ENCODE results near the gene TMEM9. TPM values are rescaled to one million over a fixed set of nuclear protein-coding genes. Genes with fewer than 3 reads are reported as not detected.

Gene TMEM9
- total RNA-seq, 2 experiments from 2014 or later: 15.7 to 27.2 TPM

GRCh38 chr1:201137579-201138310 lies 16.5 kb downstream of the TMEM9 start:
- intact Hi-C loops (cut with DNase I, micrococcal nuclease): no loop called here
- Mint-ChIP-seq H3K27me3 (no peaks in the 10 kb centered on the region), H3K27ac (no peak overlapping the region), H3K36me3 (ENCODE audit: low read depth) (peaks cover 13% of the 10 kb centered on the region), H3K4me1 (no peaks in the 10 kb centered on the region), H3K9me3 (ENCODE audit: low read depth) (no peaks in the 10 kb centered on the region), H3K4me3 (no peak overlapping the region)
- DNase-seq (no peak), ATAC-seq (no peak)
- CTCF ChIA-PET: interaction anchor here (0.6 to 1.5 kb wide), 5 partner anchors 11 to 318 kb away, joined by 3 to 5 read pairs (median 3); partner anchors contain the start of gene ASCL5
- POLR2A ChIA-PET: interaction anchor here (1.5 kb wide), 1 partner anchor 33 kb away, joined by 3 read pairs; no protein-coding TSS in a partner anchor

DNA sequence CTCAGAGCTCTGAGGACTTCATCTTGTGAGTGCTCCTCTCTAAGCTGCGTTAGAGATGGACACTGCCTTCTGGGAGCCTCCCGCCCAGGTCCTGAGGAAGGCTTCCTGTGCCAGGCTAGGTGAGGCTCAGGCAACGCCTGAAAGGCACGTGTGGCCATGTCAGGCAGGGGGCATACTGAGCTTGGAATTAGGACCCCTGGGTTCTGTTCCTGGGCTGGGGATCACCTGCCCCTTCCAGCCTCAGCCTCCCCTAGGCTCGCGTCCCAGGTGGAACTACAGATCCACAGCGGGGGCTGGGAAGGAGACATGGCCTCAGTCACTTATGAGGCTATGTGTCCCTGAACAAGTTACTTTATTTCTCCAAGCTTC lies 17.3 kb downstream of the TMEM9 start:
- Mint-ChIP-seq H3K27me3 (no peaks in the 10 kb centered on the region), H3K36me3 (ENCODE audit: low read depth) (peaks cover 14% of the 10 kb centered on the region), H3K4me1 (no peaks in the 10 kb centered on the region), H3K4me3 (no peak overlapping the region), H3K27ac (no peak overlapping the region), H3K9me3 (ENCODE audit: low read depth) (no peaks in the 10 kb centered on the region)
- POLR2A ChIA-PET: interaction anchor here (0.6 to 1.5 kb wide), 2 partner anchors 23 to 34 kb away, joined by 3 to 4 read pairs; no protein-coding TSS in a partner anchor
- CTCF ChIA-PET: interaction anchor here (0.7 to 1.5 kb wide), 6 partner anchors 8 to 578 kb away, joined by 3 to 6 read pairs (median 4); partner anchors contain the start of gene ASCL5
- intact Hi-C loops (cut with DNase I, micrococcal nuclease): no loop called here
- no peak for ATAC-seq
- no peak for DNase-seq

DNA sequence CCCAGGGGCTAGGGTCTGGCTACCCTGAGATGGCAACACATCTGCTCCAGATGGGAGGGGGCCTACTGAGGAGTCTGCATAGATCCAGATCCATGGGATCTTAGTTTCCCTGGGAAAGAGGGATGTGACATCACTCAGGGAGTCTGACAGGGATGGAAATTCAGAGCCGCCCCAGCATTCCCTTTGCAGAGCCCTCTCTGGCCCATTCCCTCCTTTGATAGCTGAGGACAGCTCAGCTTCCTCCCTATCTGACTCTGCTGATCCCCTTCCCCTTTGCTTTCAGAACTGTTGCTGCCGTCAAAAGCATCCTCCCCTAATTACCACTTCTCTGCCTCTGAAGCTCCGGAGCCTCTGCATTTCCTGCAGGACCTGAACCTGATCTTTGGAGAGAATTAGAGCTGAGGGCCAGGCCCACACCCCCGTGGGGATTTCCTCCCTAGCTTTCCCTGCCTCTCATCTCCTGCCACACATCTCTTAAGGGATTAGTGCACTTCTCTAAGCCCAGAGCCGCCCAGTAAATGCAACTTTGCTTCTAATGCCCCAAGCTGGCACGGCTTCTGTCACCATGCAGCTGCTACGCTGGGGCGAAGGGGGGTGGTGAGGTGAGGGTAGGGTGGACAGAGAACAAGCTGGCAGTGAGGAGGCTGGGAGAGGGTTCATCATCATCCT lies 17.8 kb downstream of the TMEM9 start:
- H3K9me3 Mint-ChIP-seq (ENCODE audit: low read depth): no peaks in the 10 kb centered on the region
- intact Hi-C loops (cut with DNase I, micrococcal nuclease): no loop called here
- ChIA-PET POLR2A (interaction anchor here (0.6 to 1.5 kb wide), 2 partner anchors 23 to 35 kb away, joined by 3 to 4 read pairs; no protein-coding TSS in a partner anchor), CTCF (interaction anchor here (0.7 to 1.5 kb wide), 8 partner anchors 9 to 577 kb away, joined by 3 to 6 read pairs (median 3); partner anchors contain the start of gene ASCL5)
- DNase-seq (no peak), ATAC-seq (no peak)
- H3K27ac Mint-ChIP-seq: no peak overlapping the region
- H3K4me3 Mint-ChIP-seq: no peak overlapping the region
- H3K27me3 Mint-ChIP-seq: no peaks in the 10 kb centered on the region
- H3K4me1 Mint-ChIP-seq: no peaks in the 10 kb centered on the region
- peaks cover 11% of the 10 kb centered on the region for H3K36me3 Mint-ChIP-seq (ENCODE audit: low read depth)

DNA sequence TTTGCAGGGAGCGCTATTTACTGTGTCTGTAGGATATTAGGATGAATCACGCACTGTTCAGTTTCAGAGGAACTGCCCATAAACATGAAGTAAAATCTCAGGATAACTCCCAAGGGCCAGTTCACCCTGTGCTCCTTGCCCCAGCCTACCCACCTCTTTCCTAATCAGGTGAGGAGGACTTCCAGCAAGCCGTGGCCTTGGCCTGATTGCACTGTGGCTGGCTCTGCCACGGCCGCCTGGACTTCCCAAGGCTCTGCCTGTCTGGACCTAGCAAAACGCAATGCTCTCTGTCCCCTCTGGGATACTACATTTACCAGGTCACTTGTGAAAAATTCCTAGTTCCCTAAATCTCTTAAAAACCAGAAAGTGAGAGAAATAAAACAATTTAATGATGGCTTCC lies 19.9 kb downstream of the TMEM9 start:
- no peak overlapping the region for H3K4me3 Mint-ChIP-seq
- H3K27ac Mint-ChIP-seq: no peak overlapping the region
- H3K4me1 Mint-ChIP-seq: no peaks in the 10 kb centered on the region
- ATAC-seq: no peak
- DNase-seq: no peak
- no peaks in the 10 kb centered on the region for H3K9me3 Mint-ChIP-seq (ENCODE audit: low read depth)
- no peaks in the 10 kb centered on the region for H3K27me3 Mint-ChIP-seq
- POLR2A ChIA-PET: no interaction called here
- CTCF ChIA-PET: interaction anchor here (0.6 to 1.8 kb wide), 2 partner anchors 19 to 49 kb away, joined by 3 to 5 read pairs; no protein-coding TSS in a partner anchor
- peaks cover 11% of the 10 kb centered on the region for H3K36me3 Mint-ChIP-seq (ENCODE audit: low read depth)
- intact Hi-C loops (cut with DNase I, micrococcal nuclease): no loop called here

- ChIA-PET CTCF (no interaction called here), POLR2A (no interaction called here)
- Mint-ChIP-seq H3K4me3 (no peak overlapping the region), H3K4me1 (no peaks in the 10 kb centered on the region), H3K27me3 (no peaks in the 10 kb centered on the region), H3K36me3 (ENCODE audit: low read depth) (peaks cover 8% of the 10 kb centered on the region), H3K9me3 (ENCODE audit: low read depth) (no peaks in the 10 kb centered on the region), H3K27ac (no peak overlapping the region)
- DNase-seq (no peak), ATAC-seq (no peak)
- intact Hi-C loops (cut with DNase I, micrococcal nuclease): no loop called here
These were observed 22.9 kb downstream of the TMEM9 start for GRCh38 chr1:201131398-201131797.

GRCh38 chr1:201128962-201129361 lies 25.3 kb downstream of the TMEM9 start:
- no peaks in the 10 kb centered on the region for H3K4me1 Mint-ChIP-seq
- ATAC-seq (no peak), DNase-seq (no peak)
- POLR2A ChIA-PET: no interaction called here
- H3K9me3 Mint-ChIP-seq (ENCODE audit: low read depth): no peaks in the 10 kb centered on the region
- peaks cover 8% of the 10 kb centered on the region for H3K27me3 Mint-ChIP-seq
- CTCF ChIA-PET: interaction anchor here (1.5 kb wide), 1 partner anchor 9 kb away, joined by 4 read pairs; no protein-coding TSS in a partner anchor
- H3K36me3 Mint-ChIP-seq (ENCODE audit: low read depth): peaks cover 5% of the 10 kb centered on the region
- intact Hi-C loops (cut with DNase I, micrococcal nuclease): no loop called here
- H3K4me3 Mint-ChIP-seq: no peak overlapping the region
- H3K27ac Mint-ChIP-seq: no peak overlapping the region

GRCh38 chr1:201128476-201128875 lies 25.8 kb downstream of the TMEM9 start:
- Mint-ChIP-seq H3K36me3 (ENCODE audit: low read depth) (peaks cover 4% of the 10 kb centered on the region), H3K9me3 (ENCODE audit: low read depth) (no peaks in the 10 kb centered on the region), H3K4me1 (no peaks in the 10 kb centered on the region), H3K27ac (no peak overlapping the region), H3K27me3 (peaks cover 8% of the 10 kb centered on the region), H3K4me3 (no peak overlapping the region)
- POLR2A ChIA-PET: no interaction called here
- CTCF ChIA-PET: interaction anchor here (1.5 kb wide), 1 partner anchor 9 kb away, joined by 4 read pairs; no protein-coding TSS in a partner anchor
- ATAC-seq (no peak), DNase-seq (no peak)
- intact Hi-C loops (cut with DNase I, micrococcal nuclease): no loop called here

DNA sequence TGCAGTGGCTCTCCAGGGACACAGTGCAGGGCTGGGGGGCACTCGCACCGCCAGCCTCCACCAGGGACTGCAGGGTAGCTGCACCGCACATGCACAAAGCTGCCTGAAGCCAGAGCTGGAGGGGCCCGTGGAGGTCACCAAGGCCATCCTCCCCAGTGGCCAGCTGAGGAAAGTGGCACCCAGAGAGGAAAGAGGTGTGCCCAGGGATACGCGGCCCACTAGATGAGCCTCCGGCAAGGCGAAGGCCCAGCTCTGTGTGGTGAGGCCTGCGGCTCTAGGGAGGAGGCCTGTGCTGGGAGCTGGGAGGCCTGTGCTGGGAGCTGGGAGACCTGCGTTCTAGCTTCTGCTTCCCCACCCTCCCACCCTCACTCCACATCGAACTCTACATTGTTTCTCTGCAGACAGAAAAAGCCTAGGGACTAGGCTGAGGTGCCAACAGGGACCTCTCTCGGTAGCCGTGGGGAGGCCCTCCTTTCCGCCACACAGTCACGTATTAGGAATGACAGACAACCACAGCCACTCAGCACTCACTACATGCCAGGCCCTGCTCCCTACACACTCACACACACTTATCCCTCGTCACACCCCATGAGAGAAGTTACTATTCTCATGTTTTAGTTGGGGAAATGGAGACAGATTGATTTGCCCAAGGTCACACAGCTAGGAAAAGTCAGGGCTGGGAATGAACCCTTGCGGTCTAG lies 26.4 kb downstream of the TMEM9 start:
- Mint-ChIP-seq H3K27me3 (peaks cover 8% of the 10 kb centered on the region), H3K4me1 (no peaks in the 10 kb centered on the region)

DNA sequence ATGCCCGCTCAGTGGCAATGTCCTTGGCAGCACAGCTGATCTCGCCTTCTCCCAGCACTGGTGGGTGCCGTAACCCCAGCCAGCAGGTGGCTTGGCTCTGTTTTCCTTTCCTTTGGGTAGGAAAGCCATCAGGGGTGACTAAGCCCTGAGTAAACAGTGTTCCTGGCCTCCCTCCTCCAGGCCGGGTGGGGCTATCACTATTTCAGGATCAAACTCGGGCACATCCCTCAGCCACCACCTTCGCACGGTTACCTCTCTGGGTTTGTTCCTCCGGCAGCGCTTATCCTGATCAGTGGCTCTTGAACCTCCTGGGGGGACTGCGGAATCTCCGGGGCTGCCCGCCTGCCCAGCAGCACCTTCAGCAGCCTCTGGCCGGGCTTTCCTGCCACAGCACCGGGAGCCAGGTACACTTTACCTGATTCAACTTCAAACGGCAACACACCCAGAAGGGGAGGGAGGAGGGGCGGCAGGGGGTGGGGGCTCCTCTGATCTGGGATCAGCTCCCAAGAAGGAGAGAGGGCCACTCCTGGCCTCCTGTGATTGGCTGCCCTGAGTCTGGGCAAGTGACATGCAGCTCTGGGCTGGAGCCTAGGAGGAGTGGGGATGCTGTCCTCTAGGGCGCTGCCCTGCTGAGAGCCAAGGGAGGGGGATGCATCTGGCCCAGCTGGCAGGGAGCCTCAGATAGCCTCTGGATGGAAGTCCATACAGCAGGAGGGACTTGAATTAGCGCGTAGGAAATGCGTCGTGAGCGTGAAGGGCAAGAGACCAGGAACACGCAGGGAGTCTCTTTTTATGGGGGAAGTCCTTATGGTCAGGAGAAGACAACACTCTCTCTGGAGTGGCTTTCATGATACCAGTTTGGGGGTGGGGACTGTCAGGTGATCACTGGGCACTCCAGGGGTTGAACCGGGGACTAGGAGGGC lies 27.2 kb downstream of the TMEM9 start, which contains the start of gene ASCL5:
Gene ASCL5, minus strand, starts transcription at position 353 of the 923 bp plus-strand sequence. CDS start 11,812 bp downstream, outside the sequence.
- H3K27me3 Mint-ChIP-seq: peaks cover 8% of the 10 kb centered on the region
- no peaks in the 10 kb centered on the region for H3K4me1 Mint-ChIP-seq
- intact Hi-C loops (cut with DNase I, micrococcal nuclease): no loop called here
- ChIA-PET POLR2A (no interaction called here), CTCF (interaction anchor here (0.6 to 1.0 kb wide), 4 partner anchors 10 to 219 kb away, joined by 3 to 5 read pairs (median 3); no protein-coding TSS in a partner anchor)
- DNase-seq (no peak), ATAC-seq (no peak)
- no peak within 1 kb of the TSS for H3K4me3 Mint-ChIP-seq
- H3K27ac Mint-ChIP-seq: no peak within 1 kb of the TSS
- no peaks in the 10 kb centered on the region for H3K9me3 Mint-ChIP-seq (ENCODE audit: low read depth)
- no peaks in the 10 kb centered on the region for H3K36me3 Mint-ChIP-seq (ENCODE audit: low read depth)

More for the DNA sequence above, 26.4 kb downstream of the TMEM9 start:
- ChIA-PET POLR2A (no interaction called here), CTCF (interaction anchor here (0.6 kb wide), 1 partner anchor 165 kb away, joined by 3 read pairs; no protein-coding TSS in a partner anchor)
- ATAC-seq (no peak), DNase-seq (no peak)
- Mint-ChIP-seq H3K36me3 (ENCODE audit: low read depth) (peaks cover 3% of the 10 kb centered on the region), H3K4me3 (no peak overlapping the region), H3K27ac (no peak overlapping the region), H3K9me3 (ENCODE audit: low read depth) (no peaks in the 10 kb centered on the region)
- intact Hi-C loops (cut with DNase I, micrococcal nuclease): no loop called here

GRCh38 chr1:201126463-201126831 lies 27.8 kb downstream of the TMEM9 start:
- H3K36me3 Mint-ChIP-seq (ENCODE audit: low read depth): no peaks in the 10 kb centered on the region
- ATAC-seq (no peak), DNase-seq (no peak)
- no peak overlapping the region for H3K4me3 Mint-ChIP-seq
- H3K27me3 Mint-ChIP-seq: peaks cover 8% of the 10 kb centered on the region
- no peaks in the 10 kb centered on the region for H3K9me3 Mint-ChIP-seq (ENCODE audit: low read depth)
- no peak overlapping the region for H3K27ac Mint-ChIP-seq
- ChIA-PET POLR2A (no interaction called here), CTCF (interaction anchor here (0.6 to 1.0 kb wide), 3 partner anchors 10 to 219 kb away, joined by 3 to 5 read pairs (median 3); no protein-coding TSS in a partner anchor)
- intact Hi-C loops (cut with DNase I, micrococcal nuclease): no loop called here
- H3K4me1 Mint-ChIP-seq: no peaks in the 10 kb centered on the region

Data from activated CD4-positive, alpha-beta T cell treated with anti-CD3 and anti-CD28 coated beads for 36 hours (primary cell).